ENCODE measurements around the gene CDC25A. TPM values are rescaled to one million over a fixed set of nuclear protein-coding genes. Genes with fewer than 3 reads are reported as not detected.
A peak's percentile ranks its signal among the peaks of the same experiment; 100 is the strongest.

CDC25A gene
- total and polyA plus RNA-seq, 2 of the 13 experiments (the other 11 are each of a cell fraction or from before 2014, with no cell fraction given), result 7.9 to 45.4 TPM

DNA sequence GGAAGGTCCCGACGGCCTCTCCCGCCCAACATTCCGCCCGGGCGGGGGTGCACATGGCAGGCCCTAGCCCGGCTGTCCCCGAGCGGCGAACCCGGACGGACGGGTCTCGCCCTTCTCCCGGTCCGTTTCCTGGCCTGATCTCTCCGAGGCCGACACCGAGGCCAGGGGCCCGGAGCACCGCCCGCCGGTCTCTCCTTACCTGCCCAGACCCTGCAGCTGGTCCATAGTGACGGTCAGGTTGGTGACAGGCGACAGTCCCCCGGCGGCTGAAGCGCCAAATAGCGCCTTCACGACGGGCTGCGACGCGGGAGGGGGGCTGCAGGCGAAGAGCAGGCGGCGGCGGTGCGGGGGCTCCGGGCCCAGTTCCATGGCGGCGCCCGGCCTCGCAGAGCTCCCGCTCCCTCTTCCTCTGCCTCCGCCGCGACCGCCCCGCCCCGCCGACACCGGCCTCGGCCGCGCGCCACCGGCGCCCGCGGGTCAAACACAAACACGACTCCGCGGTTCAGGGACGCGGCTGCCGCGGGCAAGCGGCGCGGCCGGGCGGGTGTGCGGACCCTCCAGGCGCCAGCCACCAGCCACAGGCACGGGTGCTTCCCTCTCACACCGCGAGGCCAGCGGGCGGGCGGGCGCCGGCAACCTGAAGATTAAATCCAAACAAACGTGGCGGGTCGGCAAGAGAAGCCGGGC, 495 bp downstream of the CDC25A start (continued):
- TF ChIP-seq EHMT2 (IDR thresholded peaks at IDR 0.05; ENCODE audit: borderline replicate concordance, low read depth, low read length) (no peak), ESRRA (CRISPR knock-in tag; IDR thresholded peaks at IDR 0.05; ENCODE audit: low read depth) (0 out of 2 replicates have a peak, but pooled peaks have one; percentile 23), ZNF674 (CRISPR knock-in tag; IDR thresholded peaks at IDR 0.05; ENCODE audit: low read depth) (peak; percentile 94), ZNF552 (CRISPR knock-in tag; IDR thresholded peaks at IDR 0.05; ENCODE audit: borderline replicate concordance) (no peak), HNRNPH1 (optimal IDR thresholded peaks at IDR 0.05; ENCODE audit: low read depth, low read length) (no peak), REST (IDR thresholded peaks at IDR 0.05; ENCODE audit: borderline replicate concordance in 1 of 2, low read depth in 1 of 2, low read length in 2 of 2) (no peak), MTA1 (CRISPR knock-in tag; IDR thresholded peaks at IDR 0.05; ENCODE audit: borderline replicate concordance) (0 out of 2 replicates have a peak, but pooled peaks have one; percentile 39), ETV6 (CRISPR knock-in tag; conservative IDR thresholded peaks at IDR 0.05) (0 out of 2 replicates have a peak, but pooled peaks have one; percentile 16), NFKB2 (CRISPR knock-in tag; IDR thresholded peaks at IDR 0.05; ENCODE audit: borderline replicate concordance) (peak; percentile 10; the same call in 1 of the 2 replicates), NCOA2 (CRISPR knock-in tag; IDR thresholded peaks at IDR 0.05) (no peak), SETDB1 (CRISPR knock-in tag; IDR thresholded peaks at IDR 0.05; ENCODE audit: borderline replicate concordance) (no peak), ZNF430 (CRISPR knock-in tag; IDR thresholded peaks at IDR 0.05) (no peak), ZIK1 (CRISPR knock-in tag; IDR thresholded peaks at IDR 0.05; ENCODE audit: borderline replicate concordance, low read depth) (0 out of 2 replicates have a peak, but pooled peaks have one; percentile 23), ISL2 (CRISPR knock-in tag; IDR thresholded peaks at IDR 0.05) (no peak), SIX1 (CRISPR knock-in tag; IDR thresholded peaks at IDR 0.05; ENCODE audit: borderline replicate concordance) (no peak), ZNF773 (CRISPR knock-in tag; IDR thresholded peaks at IDR 0.05; ENCODE audit: borderline replicate concordance) (peak; percentile 50; the same call in 1 of the 2 replicates)
- TF ChIP-seq, protein P1, sequence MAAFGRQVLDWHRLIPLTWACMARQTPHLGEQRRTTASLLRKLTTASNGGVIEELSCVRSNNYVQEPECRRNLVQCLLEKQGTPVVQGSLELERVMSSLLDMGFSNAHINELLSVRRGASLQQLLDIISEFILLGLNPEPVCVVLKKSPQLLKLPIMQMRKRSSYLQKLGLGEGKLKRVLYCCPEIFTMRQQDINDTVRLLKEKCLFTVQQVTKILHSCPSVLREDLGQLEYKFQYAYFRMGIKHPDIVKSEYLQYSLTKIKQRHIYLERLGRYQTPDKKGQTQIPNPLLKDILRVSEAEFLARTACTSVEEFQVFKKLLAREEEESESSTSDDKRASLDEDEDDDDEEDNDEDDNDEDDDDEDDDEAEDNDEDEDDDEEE (CRISPR knock-in tag; IDR thresholded peaks at IDR 0.05), result no peak
- TF ChIP-seq, protein P2, sequence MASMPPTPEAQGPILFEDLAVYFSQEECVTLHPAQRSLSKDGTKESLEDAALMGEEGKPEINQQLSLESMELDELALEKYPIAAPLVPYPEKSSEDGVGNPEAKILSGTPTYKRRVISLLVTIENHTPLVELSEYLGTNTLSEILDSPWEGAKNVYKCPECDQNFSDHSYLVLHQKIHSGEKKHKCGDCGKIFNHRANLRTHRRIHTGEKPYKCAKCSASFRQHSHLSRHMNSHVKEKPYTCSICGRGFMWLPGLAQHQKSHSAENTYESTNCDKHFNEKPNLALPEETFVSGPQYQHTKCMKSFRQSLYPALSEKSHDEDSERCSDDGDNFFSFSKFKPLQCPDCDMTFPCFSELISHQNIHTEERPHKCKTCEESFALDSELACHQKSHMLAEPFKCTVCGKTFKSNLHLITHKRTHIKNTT (CRISPR knock-in tag; IDR thresholded peaks at IDR 0.05), result no peak
- TF ChIP-seq, protein P3, sequence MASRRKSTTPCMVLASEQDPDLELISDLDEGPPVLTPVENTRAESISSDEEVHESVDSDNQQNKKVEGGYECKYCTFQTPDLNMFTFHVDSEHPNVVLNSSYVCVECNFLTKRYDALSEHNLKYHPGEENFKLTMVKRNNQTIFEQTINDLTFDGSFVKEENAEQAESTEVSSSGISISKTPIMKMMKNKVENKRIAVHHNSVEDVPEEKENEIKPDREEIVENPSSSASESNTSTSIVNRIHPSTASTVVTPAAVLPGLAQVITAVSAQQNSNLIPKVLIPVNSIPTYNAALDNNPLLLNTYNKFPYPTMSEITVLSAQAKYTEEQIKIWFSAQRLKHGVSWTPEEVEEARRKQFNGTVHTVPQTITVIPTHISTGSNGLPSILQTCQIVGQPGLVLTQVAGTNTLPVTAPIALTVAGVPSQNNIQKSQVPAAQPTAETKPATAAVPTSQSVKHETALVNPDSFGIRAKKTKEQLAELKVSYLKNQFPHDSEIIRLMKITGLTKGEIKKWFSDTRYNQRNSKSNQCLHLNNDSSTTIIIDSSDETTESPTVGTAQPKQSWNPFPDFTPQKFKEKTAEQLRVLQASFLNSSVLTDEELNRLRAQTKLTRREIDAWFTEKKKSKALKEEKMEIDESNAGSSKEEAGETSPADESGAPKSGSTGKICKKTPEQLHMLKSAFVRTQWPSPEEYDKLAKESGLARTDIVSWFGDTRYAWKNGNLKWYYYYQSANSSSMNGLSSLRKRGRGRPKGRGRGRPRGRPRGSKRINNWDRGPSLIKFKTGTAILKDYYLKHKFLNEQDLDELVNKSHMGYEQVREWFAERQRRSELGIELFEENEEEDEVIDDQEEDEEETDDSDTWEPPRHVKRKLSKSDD (CRISPR knock-in tag; IDR thresholded peaks at IDR 0.05; ENCODE audit: low read depth), result no peak
- TF ChIP-seq, protein P4, sequence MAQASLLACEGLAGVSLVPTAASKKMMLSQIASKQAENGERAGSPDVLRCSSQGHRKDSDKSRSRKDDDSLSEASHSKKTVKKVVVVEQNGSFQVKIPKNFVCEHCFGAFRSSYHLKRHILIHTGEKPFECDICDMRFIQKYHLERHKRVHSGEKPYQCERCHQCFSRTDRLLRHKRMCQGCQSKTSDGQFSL (CRISPR knock-in tag; IDR thresholded peaks at IDR 0.05), result no peak
